Upper lobe of left lung (tissue), 6 donors: ENCODE measurements around the gene TAGLN2. TPM values are rescaled to one million over a fixed set of nuclear protein-coding genes. Genes with fewer than 3 reads are reported as not detected.

Experiments
- ATAC-seq, 2 donors: fragments of 200-7000 bp; cut with Tn5 transposase; one replicate each; pipeline ENCODE4 v1.9.1; 2022; ENCODE audit warnings: mild to moderate bottlenecking in 2 of 2, moderate library complexity in 2 of 2; ENCODE audit not compliant: low FRiP score in 2 of 2
- DNase-seq, 2 donors: peaks; one replicate each; pipeline ENCODE4 v3.0.0-alpha.2; 2019 to 2020
- H3K27ac ChIP-seq, 4 donors: fragments of 200-600 bp; sonication (generic); one replicate each; pipeline ENCODE4 v1.5.1; 2016 to 2019
- H3K27me3 ChIP-seq, 4 donors: fragments of 200-600 bp; sonication (generic); one replicate each; pipeline ENCODE4 v1.5.1; 2017 to 2019
- H3K36me3 ChIP-seq, 4 donors: fragments of 200-600 bp; sonication (generic); one replicate each; pipeline ENCODE4 v1.5.1; 2016 to 2019
- H3K4me1 ChIP-seq, 4 donors: fragments of 200-600 bp; sonication (generic); one replicate each; pipeline ENCODE4 v1.5.1; 2018 to 2019
- H3K4me3 ChIP-seq, 4 donors: fragments of 200-600 bp; sonication (generic); one replicate each; pipeline ENCODE4 v1.5.1; 2017 to 2019; ENCODE audit warnings: mild to moderate bottlenecking in 2 of 4, moderate library complexity in 1 of 4
- H3K9me3 ChIP-seq, 4 donors: fragments of 200-600 bp; sonication (generic); one replicate each; pipeline ENCODE4 v1.5.1; 2018 to 2019
- CTCF ChIP-seq, 6 experiments: fragments of 450-650 bp in 4 of 6; fragments of 200-600 bp in 2 of 6; sonication (generic) in 2 of 6; IDR thresholded peaks; one replicate each; pipeline ENCODE4 v1.5.1; 2016 to 2019; ENCODE audit warnings: antibody characterized with exemption in 6 of 6
- EP300 ChIP-seq, 4 donors: sonication (generic); formaldehyde crosslinking; IDR thresholded peaks; one replicate each; pipeline ENCODE4 v1.5.1; 2017; ENCODE audit warnings: antibody characterized with exemption in 4 of 4, control low read depth in 2 of 4
- POLR2A ChIP-seq, 4 donors: fragments of 450-650 bp; IDR thresholded peaks; one replicate each; pipeline ENCODE4 v1.5.1; 2016 to 2017; ENCODE audit warnings: antibody characterized with exemption in 4 of 4, mild to moderate bottlenecking in 2 of 4
- POLR2AphosphoS5 ChIP-seq, 2 donors: sonication (generic); formaldehyde crosslinking; IDR thresholded peaks; one replicate each; pipeline ENCODE4 v1.5.1; 2017; ENCODE audit warnings: antibody characterized with exemption in 2 of 2
- WGBS, 2 donors: methylation state at CpG; one replicate each; pipeline ENCODE4 v1.1.5; 2017 to 2018; 5-methylcytosine and 5-hydroxymethylcytosine counted together
- total RNA-seq, 6 donors: library from RNA; depleted of rRNA in 4 of 6; stranded (reverse); fragments of >200 nt in 4 of 6; gene quantifications; one replicate each; pipeline versions ENCODE4 v1.1.0 to v1.2.1, GENCODE V29; 2016 to 2021
- donor health status: DM: no; HTN: no; CAD: no; lungs with moderate emphysema.
- donor health status: DM: no; HTN: yes; CAD: no; lungs with severe emphysema.

The TAGLN2 gene
- 1,000 to 10,000 TPM in 1 of 6 donors, 100 to 1,000 TPM in 5; 167 to 1,014 (median 605) TPM for total RNA-seq

- Histone ChIP-seq H3K4me3 (peak within 1 kb of the TSS; percentile 75 to 99 (median 82)), H3K36me3 (peaks cover 3 to 17% (median 5%) of the 10 kb centered on the region in 4 donors), H3K4me1 (peaks cover 37 to 49% (median 43%) of the 10 kb centered on the region in 4 donors), H3K27ac (peak within 1 kb of the TSS; percentile 97 to 99 (median 97)), H3K9me3 (no peaks in the 10 kb centered on the region), H3K27me3 (no peaks in the 10 kb centered on the region)
- 0 to 2% methylated on average over 23 to 42 of the region's 58 CpGs for WGBS, 2 donors
- peak; percentile 94 to 98 for DNase-seq
- TF ChIP-seq EP300 (IDR thresholded peaks at IDR 0.05) (peak in 3 of 4 donors; percentile 2 to 12 (median 2)), CTCF (IDR thresholded peaks at IDR 0.05) (peak in 4 of 6 experiments; percentile 7 to 35 (median 12)), POLR2A (IDR thresholded peaks at IDR 0.05) (peak; percentile 51 to 99 (median 98)), POLR2AphosphoS5 (IDR thresholded peaks at IDR 0.05) (peak; percentile 99)
- peak; percentile 82 to 87 for ATAC-seq
These were observed at the start of gene TAGLN2 for GRCh38 chr1:159924791-159925718. TAGLN2 (minus strand) TSS chr1:159925507; CDS start chr1:159920509, 4,998 bp downstream.

GRCh38 chr1:159974350-159974965 lies 49.2 kb upstream of the TAGLN2 start:
- no peaks in the 10 kb centered on the region for H3K36me3 ChIP-seq
- no peaks in the 10 kb centered on the region for H3K27me3 ChIP-seq
- H3K9me3 ChIP-seq, result no peaks in the 10 kb centered on the region
- H3K27ac ChIP-seq, result no peak overlapping the region
- H3K4me3 ChIP-seq, result no peak overlapping the region
- H3K4me1 ChIP-seq, result no peaks in the 10 kb centered on the region
- ATAC-seq (no peak), DNase-seq (no peak)
- no peak for TF ChIP-seq POLR2A (IDR thresholded peaks at IDR 0.05)
- no peak for TF ChIP-seq CTCF (IDR thresholded peaks at IDR 0.05)
- TF ChIP-seq EP300 (IDR thresholded peaks at IDR 0.05), result no peak
- TF ChIP-seq POLR2AphosphoS5 (IDR thresholded peaks at IDR 0.05), result no peak
- WGBS, 2 donors, result 93 to 95% methylated on average over 7 of the region's 7 CpGs

GRCh38 chr1:159973350-159973940 lies 48.1 kb upstream of the TAGLN2 start:
- no peaks in the 10 kb centered on the region for H3K27me3 ChIP-seq
- ATAC-seq (no peak), DNase-seq (no peak)
- no peaks in the 10 kb centered on the region for H3K9me3 ChIP-seq
- H3K4me1 ChIP-seq, result no peaks in the 10 kb centered on the region
- H3K36me3 ChIP-seq, result no peaks in the 10 kb centered on the region
- WGBS, 2 donors, result 75 to 81% methylated on average over 3 to 6 of the region's 6 CpGs
- H3K4me3 ChIP-seq, result no peak overlapping the region
- no peak overlapping the region for H3K27ac ChIP-seq
- no peak for TF ChIP-seq POLR2A (IDR thresholded peaks at IDR 0.05)
- TF ChIP-seq POLR2AphosphoS5 (IDR thresholded peaks at IDR 0.05), result no peak
- TF ChIP-seq EP300 (IDR thresholded peaks at IDR 0.05), result no peak
- TF ChIP-seq CTCF (IDR thresholded peaks at IDR 0.05), result no peak

GRCh38 chr1:159972443-159973205 lies 47.3 kb upstream of the TAGLN2 start:
- TF ChIP-seq CTCF (IDR thresholded peaks at IDR 0.05), result no peak
- TF ChIP-seq POLR2AphosphoS5 (IDR thresholded peaks at IDR 0.05), result no peak
- TF ChIP-seq POLR2A (IDR thresholded peaks at IDR 0.05), result no peak
- no peak for TF ChIP-seq EP300 (IDR thresholded peaks at IDR 0.05)
- Histone ChIP-seq H3K4me1 (no peaks in the 10 kb centered on the region), H3K9me3 (no peaks in the 10 kb centered on the region), H3K4me3 (no peak overlapping the region), H3K27me3 (no peaks in the 10 kb centered on the region), H3K27ac (no peak overlapping the region), H3K36me3 (no peaks in the 10 kb centered on the region)
- ATAC-seq (peak in 1 of 2 donors; percentile 31), DNase-seq (peak in 1 of 2 donors; percentile 40)
- 87 to 90% methylated on average over 3 to 8 of the region's 8 CpGs for WGBS, 2 donors
